K562 (cell line): ENCODE results near the gene XIRP1. TPM values are rescaled to one million over a fixed set of nuclear protein-coding genes. Genes with fewer than 3 reads are reported as not detected.

Experiments used
- ASH1L ChIP-seq: fragments of 450-650 bp; IDR thresholded peaks from 2 replicates; pipeline ENCODE4 v1.6.1; 2018; ENCODE audit warnings: borderline replicate concordance, mild to moderate bottlenecking, low read depth; ENCODE audit not compliant: partially characterized antibody
- BRCA1 ChIP-seq, 2 experiments: fragments of 450-650 bp in 1 of 2; sonication (generic) in 1 of 2; formaldehyde crosslinking in 1 of 2; IDR thresholded peaks; 2 replicates each; pipeline versions ENCODE4 v1.5.0 to v1.6.1; 2017 to 2020; ENCODE audit warnings: mild to moderate bottlenecking in 1 of 2, missing genetic modification reagents in 1 of 2
- MAFK ChIP-seq: IDR thresholded peaks from 2 replicates; pipeline ENCODE4 v1.6.1; 2011; ENCODE audit warnings: low read length, improper control_type of control experiment
- MCM5 ChIP-seq: fragments of 450-650 bp; IDR thresholded peaks from 2 replicates; pipeline ENCODE4 v1.6.1; 2016; ENCODE audit warnings: low read depth
- PHTF2 ChIP-seq: fragments of 250-450 bp; sonication (Bioruptor Pico); IDR thresholded peaks from 2 replicates; pipeline ENCODE4 v1.5.0; 2021; ENCODE audit warnings: mild to moderate bottlenecking
- POLR2AphosphoS2 ChIP-seq: IDR thresholded peaks from 2 replicates; pipeline ENCODE4 v1.6.1; 2012; ENCODE audit warnings: low read length, improper control_type of control experiment
- STAG1 ChIP-seq: sonication (generic); formaldehyde crosslinking; IDR thresholded peaks from 2 replicates; pipeline ENCODE4 v1.5.0; 2020; ENCODE audit warnings: missing genetic modification reagents, borderline replicate concordance
- ZNF184 ChIP-seq: sonication (generic); formaldehyde crosslinking; IDR thresholded peaks from 2 replicates; pipeline ENCODE4 v1.5.0; 2020; ENCODE audit warnings: missing genetic modification reagents
- ZNF239 ChIP-seq: fragments of 250-450 bp; sonication (Bioruptor Pico); IDR thresholded peaks from 2 replicates; pipeline ENCODE4 v1.4.0; 2020; ENCODE audit warnings: mild to moderate bottlenecking
- polyA plus RNA-seq, 8 experiments: library from polyadenylated mRNA; depleted of rRNA in 4 of 8; stranded (reverse) in 5 of 8; unstranded in 3 of 8; fragments of >200 nt; fragmentation: Nextera tagmentation in 2 of 8; fragmentation: Illumina TruSeq in 1 of 8; extraction: Ambion mirVana in 2 of 8; extraction: Trizol in 1 of 8; gene quantifications; 2 replicates each; pipeline versions ENCODE4 v1.2.1 to v1.2.3, GENCODE V29; 2011 to 2014; ENCODE audit warnings: inconsistent platforms in 1 of 8, missing spikeins in 1 of 8
- total RNA-seq, 7 experiments: library from RNA; depleted of rRNA in 6 of 7; stranded (reverse); fragments of >200 nt in 6 of 7; fragmentation: Illumina TruSeq in 2 of 7; extraction: Trizol in 2 of 7; gene quantifications; 2 replicates each; pipeline versions ENCODE4 v1.2.1 to v1.2.3, GENCODE V29; 2011 to 2021; ENCODE audit warnings: low replicate concordance in 1 of 7
- TF ChIP-seq, protein P1 (sequence below), 3 experiments: IDR thresholded peaks in 2 of 3; conservative IDR thresholded peaks in 1 of 3; 2 replicates each; pipeline ENCODE4 v1.5.1; 2011 to 2012; ENCODE audit warnings: low read length in 3 of 3, mild to moderate bottlenecking in 3 of 3, control low read depth in 2 of 3, improper control_type of control experiment in 1 of 3, inconsistent platforms in 1 of 3, low read depth in 1 of 3, mixed read lengths in 1 of 3, moderate library complexity in 1 of 3; ENCODE audit not compliant: insufficient read depth in 2 of 3
- TF ChIP-seq, protein P2 (sequence below): fragments of 450-650 bp; formaldehyde crosslinking; IDR thresholded peaks from 2 replicates; pipeline ENCODE4 v1.4.0; 2020; ENCODE audit warnings: mild to moderate bottlenecking, moderate library complexity
- TF ChIP-seq, protein P3 (sequence below), 2 experiments: fragments of 450-650 bp in 1 of 2; IDR thresholded peaks; 2 replicates each; pipeline ENCODE4 v1.6.1; 2011 to 2017; ENCODE audit warnings: low read depth in 2 of 2, antibody characterized with exemption in 1 of 2, borderline replicate concordance in 1 of 2, low read length in 1 of 2, mild to moderate bottlenecking in 1 of 2, mixed read lengths in 1 of 2; ENCODE audit not compliant: control insufficient read depth in 1 of 2
- TF ChIP-seq, protein P4 (sequence below): fragments of 450-650 bp; IDR thresholded peaks from 2 replicates; pipeline ENCODE4 v1.6.1; 2016; ENCODE audit warnings: low read depth, mild to moderate bottlenecking, moderate library complexity
- TF ChIP-seq, protein P5 (sequence below), 2 experiments: fragments of 450-650 bp; IDR thresholded peaks; 2 replicates each; pipeline ENCODE4 v1.6.1; 2016

The XIRP1 gene
- total and polyA plus RNA-seq, 9 of the 15 experiments (the other 6 are each of a cell fraction or from before 2014, with no cell fraction given), result 0.03 to 0.27 (median 0.08) TPM; not detected in 3

DNA sequence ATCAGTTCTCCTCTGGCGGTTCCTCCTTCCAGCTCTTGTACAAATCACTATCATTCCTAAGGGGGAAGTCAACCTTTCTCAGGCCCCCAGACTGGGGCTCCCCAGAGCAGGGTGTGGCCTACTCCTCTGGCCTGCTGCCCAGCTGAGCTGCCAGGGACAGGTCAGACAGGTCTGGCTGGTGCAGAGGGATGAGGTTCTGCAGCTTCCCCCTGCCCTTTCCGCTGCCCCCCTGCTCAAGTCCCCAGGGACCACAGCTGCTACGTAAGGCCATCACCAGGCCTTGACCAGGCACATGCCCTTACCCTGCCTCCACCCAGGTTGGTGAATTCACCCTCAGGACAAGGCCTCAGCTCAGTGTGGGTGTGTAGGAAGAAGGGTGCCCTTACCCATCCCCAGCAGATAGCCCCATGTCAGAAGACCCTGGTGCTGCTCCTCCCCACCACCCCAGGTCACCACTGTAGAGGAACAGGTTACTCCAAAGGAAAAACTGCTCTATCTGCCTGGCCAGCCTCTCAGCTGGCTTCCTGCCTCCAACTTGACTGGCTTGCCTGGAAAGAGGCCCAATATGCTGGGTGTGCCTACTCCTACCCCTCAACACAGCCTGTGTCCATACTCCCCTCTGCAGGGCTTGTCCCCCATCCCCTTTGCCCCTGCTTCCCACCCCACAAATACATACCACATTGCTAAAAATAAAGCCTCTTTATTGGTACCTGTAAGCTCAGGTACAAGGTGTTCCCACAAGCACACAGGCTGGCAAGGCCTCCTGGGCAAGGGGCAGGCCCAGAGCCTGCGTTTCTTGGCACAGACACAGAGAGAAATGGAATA lies 51.0 kb downstream of the XIRP1 start (continued):
- TF ChIP-seq, protein P1, sequence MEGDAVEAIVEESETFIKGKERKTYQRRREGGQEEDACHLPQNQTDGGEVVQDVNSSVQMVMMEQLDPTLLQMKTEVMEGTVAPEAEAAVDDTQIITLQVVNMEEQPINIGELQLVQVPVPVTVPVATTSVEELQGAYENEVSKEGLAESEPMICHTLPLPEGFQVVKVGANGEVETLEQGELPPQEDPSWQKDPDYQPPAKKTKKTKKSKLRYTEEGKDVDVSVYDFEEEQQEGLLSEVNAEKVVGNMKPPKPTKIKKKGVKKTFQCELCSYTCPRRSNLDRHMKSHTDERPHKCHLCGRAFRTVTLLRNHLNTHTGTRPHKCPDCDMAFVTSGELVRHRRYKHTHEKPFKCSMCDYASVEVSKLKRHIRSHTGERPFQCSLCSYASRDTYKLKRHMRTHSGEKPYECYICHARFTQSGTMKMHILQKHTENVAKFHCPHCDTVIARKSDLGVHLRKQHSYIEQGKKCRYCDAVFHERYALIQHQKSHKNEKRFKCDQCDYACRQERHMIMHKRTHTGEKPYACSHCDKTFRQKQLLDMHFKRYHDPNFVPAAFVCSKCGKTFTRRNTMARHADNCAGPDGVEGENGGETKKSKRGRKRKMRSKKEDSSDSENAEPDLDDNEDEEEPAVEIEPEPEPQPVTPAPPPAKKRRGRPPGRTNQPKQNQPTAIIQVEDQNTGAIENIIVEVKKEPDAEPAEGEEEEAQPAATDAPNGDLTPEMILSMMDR (IDR thresholded peaks at IDR 0.05 in 2 of 3, conservative IDR thresholded peaks at IDR 0.05 in 1 of 3; ENCODE audit: insufficient read depth in 2 of 3, low read depth in 1 of 3, low read length in 3 of 3), result no peak
- TF ChIP-seq, protein P2, sequence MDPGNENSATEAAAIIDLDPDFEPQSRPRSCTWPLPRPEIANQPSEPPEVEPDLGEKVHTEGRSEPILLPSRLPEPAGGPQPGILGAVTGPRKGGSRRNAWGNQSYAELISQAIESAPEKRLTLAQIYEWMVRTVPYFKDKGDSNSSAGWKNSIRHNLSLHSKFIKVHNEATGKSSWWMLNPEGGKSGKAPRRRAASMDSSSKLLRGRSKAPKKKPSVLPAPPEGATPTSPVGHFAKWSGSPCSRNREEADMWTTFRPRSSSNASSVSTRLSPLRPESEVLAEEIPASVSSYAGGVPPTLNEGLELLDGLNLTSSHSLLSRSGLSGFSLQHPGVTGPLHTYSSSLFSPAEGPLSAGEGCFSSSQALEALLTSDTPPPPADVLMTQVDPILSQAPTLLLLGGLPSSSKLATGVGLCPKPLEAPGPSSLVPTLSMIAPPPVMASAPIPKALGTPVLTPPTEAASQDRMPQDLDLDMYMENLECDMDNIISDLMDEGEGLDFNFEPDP (CRISPR knock-in tag), result no peak
- TF ChIP-seq, protein P3, sequence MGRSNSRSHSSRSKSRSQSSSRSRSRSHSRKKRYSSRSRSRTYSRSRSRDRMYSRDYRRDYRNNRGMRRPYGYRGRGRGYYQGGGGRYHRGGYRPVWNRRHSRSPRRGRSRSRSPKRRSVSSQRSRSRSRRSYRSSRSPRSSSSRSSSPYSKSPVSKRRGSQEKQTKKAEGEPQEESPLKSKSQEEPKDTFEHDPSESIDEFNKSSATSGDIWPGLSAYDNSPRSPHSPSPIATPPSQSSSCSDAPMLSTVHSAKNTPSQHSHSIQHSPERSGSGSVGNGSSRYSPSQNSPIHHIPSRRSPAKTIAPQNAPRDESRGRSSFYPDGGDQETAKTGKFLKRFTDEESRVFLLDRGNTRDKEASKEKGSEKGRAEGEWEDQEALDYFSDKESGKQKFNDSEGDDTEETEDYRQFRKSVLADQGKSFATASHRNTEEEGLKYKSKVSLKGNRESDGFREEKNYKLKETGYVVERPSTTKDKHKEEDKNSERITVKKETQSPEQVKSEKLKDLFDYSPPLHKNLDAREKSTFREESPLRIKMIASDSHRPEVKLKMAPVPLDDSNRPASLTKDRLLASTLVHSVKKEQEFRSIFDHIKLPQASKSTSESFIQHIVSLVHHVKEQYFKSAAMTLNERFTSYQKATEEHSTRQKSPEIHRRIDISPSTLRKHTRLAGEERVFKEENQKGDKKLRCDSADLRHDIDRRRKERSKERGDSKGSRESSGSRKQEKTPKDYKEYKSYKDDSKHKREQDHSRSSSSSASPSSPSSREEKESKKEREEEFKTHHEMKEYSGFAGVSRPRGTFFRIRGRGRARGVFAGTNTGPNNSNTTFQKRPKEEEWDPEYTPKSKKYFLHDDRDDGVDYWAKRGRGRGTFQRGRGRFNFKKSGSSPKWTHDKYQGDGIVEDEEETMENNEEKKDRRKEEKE (IDR thresholded peaks at IDR 0.05; ENCODE audit: borderline replicate concordance in 1 of 2, control insufficient read depth in 1 of 2, low read depth in 2 of 2, low read length in 1 of 2), result peak in 1 of 2 experiments; percentile 21; a peak in 1 of 4 replicates
- TF ChIP-seq, protein P4, sequence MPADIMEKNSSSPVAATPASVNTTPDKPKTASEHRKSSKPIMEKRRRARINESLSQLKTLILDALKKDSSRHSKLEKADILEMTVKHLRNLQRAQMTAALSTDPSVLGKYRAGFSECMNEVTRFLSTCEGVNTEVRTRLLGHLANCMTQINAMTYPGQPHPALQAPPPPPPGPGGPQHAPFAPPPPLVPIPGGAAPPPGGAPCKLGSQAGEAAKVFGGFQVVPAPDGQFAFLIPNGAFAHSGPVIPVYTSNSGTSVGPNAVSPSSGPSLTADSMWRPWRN, result no peak
- TF ChIP-seq ZNF184 (CRISPR knock-in tag) (no peak), MCM5 (no peak), ZNF239 (CRISPR knock-in tag) (no peak), BRCA1 (IDR thresholded peaks at IDR 0.05) (no peak), BRCA1 (CRISPR knock-in tag; IDR thresholded peaks at IDR 0.05) (0 out of 2 replicates have a peak, but pooled peaks have one; percentile 39), STAG1 (no peak), POLR2AphosphoS2 (peak; percentile 61; the same call in 1 of the 2 replicates), MAFK (no peak), PHTF2 (CRISPR knock-in tag) (no peak), ASH1L (no peak)
- TF ChIP-seq, protein P5, sequence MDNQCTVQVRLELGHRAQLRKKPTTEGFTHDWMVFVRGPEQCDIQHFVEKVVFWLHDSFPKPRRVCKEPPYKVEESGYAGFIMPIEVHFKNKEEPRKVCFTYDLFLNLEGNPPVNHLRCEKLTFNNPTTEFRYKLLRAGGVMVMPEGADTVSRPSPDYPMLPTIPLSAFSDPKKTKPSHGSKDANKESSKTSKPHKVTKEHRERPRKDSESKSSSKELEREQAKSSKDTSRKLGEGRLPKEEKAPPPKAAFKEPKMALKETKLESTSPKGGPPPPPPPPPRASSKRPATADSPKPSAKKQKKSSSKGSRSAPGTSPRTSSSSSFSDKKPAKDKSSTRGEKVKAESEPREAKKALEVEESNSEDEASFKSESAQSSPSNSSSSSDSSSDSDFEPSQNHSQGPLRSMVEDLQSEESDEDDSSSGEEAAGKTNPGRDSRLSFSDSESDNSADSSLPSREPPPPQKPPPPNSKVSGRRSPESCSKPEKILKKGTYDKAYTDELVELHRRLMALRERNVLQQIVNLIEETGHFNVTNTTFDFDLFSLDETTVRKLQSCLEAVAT (IDR thresholded peaks at IDR 0.05), result no peak
